GOT3 (cell line): Measurements from ENCODE around the gene BORCS6.

ENCODE experiments used
- DNase-seq: peaks from one replicate; lab custom pipeline; 2025; ENCODE audit warnings: mixed read lengths; lab: John Stamatoyannopoulos, UW

Gene BORCS6

GRCh38 chr17:8154608-8155155, 35.3 kb downstream of the BORCS6 start:
- DNase-seq = no peak

GRCh38 chr17:8153957-8154607, 35.9 kb downstream of the BORCS6 start:
- DNase-seq = peak; percentile 88

GRCh38 chr17:8153525-8153956, 36.4 kb downstream of the BORCS6 start:
- peak; percentile 58 for DNase-seq

- DNase-seq = no peak
These were observed 36.9 kb downstream of the BORCS6 start for GRCh38 chr17:8153031-8153451.

GRCh38 chr17:8152112-8152775, 37.7 kb downstream of the BORCS6 start, which contains the start of gene PER1:
TSS of gene PER1 (minus strand) at chr17:8152404. CDS start at chr17:8150706, 1,698 bp downstream.
- DNase-seq = peak; percentile 71

GRCh38 chr17:8151641-8152111, 38.3 kb downstream of the BORCS6 start:
- DNase-seq = no peak

- DNase-seq = peak; percentile 44
These were observed 38.8 kb downstream of the BORCS6 start for GRCh38 chr17:8151120-8151640.

GRCh38 chr17:8150194-8151119, 39.5 kb downstream of the BORCS6 start:
- no peak for DNase-seq

- DNase-seq = no peak
These were observed 40.4 kb downstream of the BORCS6 start for GRCh38 chr17:8149419-8150193.

GRCh38 chr17:8148560-8148959, 41.4 kb downstream of the BORCS6 start:
- no peak for DNase-seq

GRCh38 chr17:8147805-8148404, 42.1 kb downstream of the BORCS6 start:
- DNase-seq = no peak

GRCh38 chr17:8147141-8147804, 42.7 kb downstream of the BORCS6 start:
- DNase-seq = no peak

- no peak for DNase-seq
These were observed 43.4 kb downstream of the BORCS6 start for GRCh38 chr17:8146381-8147140.

GRCh38 chr17:8145811-8146210, 44.2 kb downstream of the BORCS6 start:
- DNase-seq = no peak

- DNase-seq = no peak
These were observed 45.4 kb downstream of the BORCS6 start for GRCh38 chr17:8144401-8145231.

GRCh38 chr17:8143581-8144400, 46.2 kb downstream of the BORCS6 start:
- no peak for DNase-seq

- DNase-seq = no peak
These were observed 46.9 kb downstream of the BORCS6 start for GRCh38 chr17:8142887-8143580.
